ENCODE data around the gene OR5AC2. TPM values are rescaled to one million over a fixed set of nuclear protein-coding genes. Genes with fewer than 3 reads are reported as not detected.

OR5AC2 gene
- total RNA-seq, 1 experiment from 2014 or later: not detected

- no peak for DNase-seq (ENCODE audit: extremely low read depth, low read depth)
These were observed 49.7 kb downstream of the OR5AC2 start for GRCh38 chr3:98136631-98137030.

Other genes with a start within 250 kb of the OR5AC2 start
- 36.9 and 43.4 TPM in 2 replicates for gene RIOX2, start 114.7 kb upstream of the OR5AC2 start, total RNA-seq (2014; rRNA removed; shearing (Covaris generic))
- gene GABRR3, start 51.9 kb upstream of the OR5AC2 start, total RNA-seq (2014; rRNA removed; shearing (Covaris generic)): not detected in 2 replicates
- gene OR5H1, start 43.5 kb downstream of the OR5AC2 start, total RNA-seq (2014; rRNA removed; shearing (Covaris generic)): not detected in 2 replicates
- gene OR5H14, start 60.3 kb downstream of the OR5AC2 start, total RNA-seq (2014; rRNA removed; shearing (Covaris generic)): not detected in 2 replicates
- not detected in 2 replicates for gene OR5H15, start 79.5 kb downstream of the OR5AC2 start, total RNA-seq (2014; rRNA removed; shearing (Covaris generic))
- not detected in 2 replicates for gene OR5H6, start 177.1 kb downstream of the OR5AC2 start, total RNA-seq (2014; rRNA removed; shearing (Covaris generic))
- gene OR5H2, start 195.3 kb downstream of the OR5AC2 start, total RNA-seq (2014; rRNA removed; shearing (Covaris generic)): not detected in 2 replicates